NCI-H510A treated with DMSO at 0.1 percent for 48 hours (cell line): ENCODE data around the gene XPR1.
A peak's percentile ranks its signal among the peaks of the same experiment; 100 is the strongest.

Experiments used
- DNase-seq: peaks from one replicate; lab custom pipeline; 2025; lab: John Stamatoyannopoulos, UW

The XPR1 gene

DNA sequence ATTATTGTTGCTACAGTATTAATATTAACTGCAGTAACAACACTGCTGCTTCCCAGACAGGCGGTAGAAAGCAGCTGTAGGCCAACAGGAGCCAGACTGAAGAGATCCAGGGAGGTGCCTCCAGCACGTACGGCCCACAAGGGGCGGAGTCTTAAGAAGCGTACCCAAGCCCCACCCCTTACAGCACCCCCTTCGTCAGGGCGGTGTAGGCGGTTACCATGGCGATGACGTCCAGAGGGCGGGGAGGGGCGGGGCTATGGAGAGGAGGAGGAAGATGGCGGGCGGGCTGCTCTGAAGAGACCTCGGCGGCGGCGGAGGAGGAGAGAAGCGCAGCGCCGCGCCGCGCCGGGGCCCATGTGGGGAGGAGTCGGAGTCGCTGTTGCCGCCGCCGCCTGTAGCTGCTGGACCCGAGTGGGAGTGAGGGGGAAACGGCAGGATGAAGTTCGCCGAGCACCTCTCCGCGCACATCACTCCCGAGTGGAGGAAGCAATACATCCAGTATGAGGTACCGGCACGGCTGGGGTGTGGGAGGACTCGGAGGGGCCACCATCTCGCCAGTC is at the start of gene XPR1:
XPR1 (plus strand) TSS at position 257 of the 560 bp plus-strand sequence; CDS start at position 437, 180 bp downstream.
- DNase-seq = peak; percentile 91

- no peak for DNase-seq
Measured at GRCh38 chr1:180584869-180585268, 47.0 kb upstream of the XPR1 start.

DNA sequence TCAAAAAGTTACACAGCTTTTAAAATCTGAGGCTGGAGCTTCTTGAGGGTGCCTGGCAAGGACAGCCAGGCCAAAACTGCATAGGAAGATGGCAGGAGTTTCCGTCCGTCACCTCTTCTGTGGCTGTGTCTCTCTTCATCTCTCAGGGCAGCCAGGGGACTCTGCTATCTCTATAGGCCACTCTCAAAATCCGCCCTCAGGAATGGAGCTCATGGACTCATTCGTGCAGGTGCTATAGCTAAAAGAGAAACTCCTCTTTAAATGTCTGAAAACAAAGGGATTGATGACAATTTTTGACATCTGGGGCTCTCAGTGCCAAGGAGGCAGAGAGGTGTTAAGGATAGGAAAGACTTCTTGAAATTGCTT is 45.8 kb upstream of the XPR1 start:
- DNase-seq = no peak

DNA sequence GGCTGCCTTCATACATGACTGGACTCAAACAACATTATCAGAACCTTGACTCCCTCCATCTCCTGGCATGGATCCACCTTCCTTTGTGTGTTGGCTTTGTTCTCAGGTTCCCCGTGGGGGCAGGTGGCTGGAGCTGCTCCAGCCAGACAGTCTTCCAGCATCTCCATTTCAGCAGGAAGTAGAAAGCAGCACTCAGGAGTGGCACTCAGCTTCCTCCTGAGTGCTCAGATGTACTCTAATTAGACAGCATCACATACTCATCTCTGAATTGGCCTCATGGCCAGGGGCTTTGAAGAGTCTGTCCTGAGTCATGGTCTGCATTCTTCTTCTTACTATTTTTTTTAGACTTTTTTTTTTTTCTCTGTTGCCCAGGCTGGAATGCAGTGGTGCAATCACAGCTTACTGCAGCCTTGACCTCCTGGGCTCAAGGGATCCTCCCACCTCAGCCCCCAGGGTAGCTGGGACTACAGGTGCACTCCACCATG is 45.1 kb upstream of the XPR1 start:
- DNase-seq = peak; percentile 96

DNA sequence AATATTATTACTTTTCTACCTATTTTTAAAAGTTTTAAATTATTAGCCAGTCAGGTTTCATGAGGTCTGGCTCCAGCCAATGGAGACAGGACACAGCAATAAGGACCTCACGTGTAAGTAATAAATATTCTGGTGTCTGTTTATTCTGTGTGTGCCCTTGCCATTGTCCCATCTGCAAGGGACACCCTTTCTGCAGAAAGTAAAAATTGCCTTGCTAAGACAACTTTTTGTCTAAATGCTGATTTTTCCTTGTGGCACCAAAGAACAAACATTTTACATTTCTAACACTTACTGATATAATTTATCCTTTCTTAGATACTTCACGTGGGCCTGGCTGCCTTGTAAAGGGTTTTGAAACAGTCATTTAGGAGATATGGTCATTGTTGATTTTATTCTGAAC is 43.7 kb upstream of the XPR1 start:
- DNase-seq = no peak

- no peak for DNase-seq
Measured at GRCh38 chr1:180590889-180591288, 40.9 kb upstream of the XPR1 start.

- no peak for DNase-seq
Measured at GRCh38 chr1:180593382-180593781, 38.4 kb upstream of the XPR1 start.

GRCh38 chr1:180594723-180595122 is 37.1 kb upstream of the XPR1 start:
- peak; percentile 10 for DNase-seq

DNA sequence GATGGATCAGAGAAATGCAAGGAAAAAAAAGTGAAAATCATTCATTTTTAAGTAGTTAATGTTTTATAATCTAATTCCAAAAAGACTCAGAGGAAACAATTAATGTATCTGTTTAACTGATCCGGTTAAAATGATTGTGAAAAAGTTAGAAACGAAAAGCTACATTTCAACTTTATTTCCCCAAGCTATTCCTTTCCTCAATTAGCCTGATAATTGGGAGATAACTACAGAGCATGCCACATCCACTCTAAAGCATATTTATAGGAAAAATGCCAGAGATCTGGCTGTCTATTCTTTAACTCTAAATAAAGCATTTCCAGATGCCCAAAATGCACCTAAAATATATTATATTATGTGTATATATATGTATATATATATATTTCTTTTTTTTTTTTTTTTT is 35.9 kb upstream of the XPR1 start:
- no peak for DNase-seq

DNA sequence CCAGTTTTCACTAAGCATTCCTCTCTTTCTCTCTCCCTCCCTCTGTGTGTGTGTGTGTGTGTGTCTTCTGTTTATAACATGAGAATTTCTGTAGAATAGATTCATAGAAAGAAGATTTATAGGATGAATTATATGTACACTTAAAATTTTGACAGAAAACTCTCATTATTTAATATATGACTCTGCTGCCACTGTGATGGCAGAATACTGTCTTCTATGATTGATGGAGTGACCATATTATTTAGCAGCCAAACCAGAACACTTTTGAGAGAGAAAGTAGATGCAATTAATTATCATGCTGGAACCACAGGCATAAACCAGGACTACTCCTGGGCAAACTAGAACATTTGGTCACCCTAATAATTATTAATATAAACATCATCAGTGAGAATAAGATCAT is 34.3 kb upstream of the XPR1 start:
- DNase-seq = no peak

DNA sequence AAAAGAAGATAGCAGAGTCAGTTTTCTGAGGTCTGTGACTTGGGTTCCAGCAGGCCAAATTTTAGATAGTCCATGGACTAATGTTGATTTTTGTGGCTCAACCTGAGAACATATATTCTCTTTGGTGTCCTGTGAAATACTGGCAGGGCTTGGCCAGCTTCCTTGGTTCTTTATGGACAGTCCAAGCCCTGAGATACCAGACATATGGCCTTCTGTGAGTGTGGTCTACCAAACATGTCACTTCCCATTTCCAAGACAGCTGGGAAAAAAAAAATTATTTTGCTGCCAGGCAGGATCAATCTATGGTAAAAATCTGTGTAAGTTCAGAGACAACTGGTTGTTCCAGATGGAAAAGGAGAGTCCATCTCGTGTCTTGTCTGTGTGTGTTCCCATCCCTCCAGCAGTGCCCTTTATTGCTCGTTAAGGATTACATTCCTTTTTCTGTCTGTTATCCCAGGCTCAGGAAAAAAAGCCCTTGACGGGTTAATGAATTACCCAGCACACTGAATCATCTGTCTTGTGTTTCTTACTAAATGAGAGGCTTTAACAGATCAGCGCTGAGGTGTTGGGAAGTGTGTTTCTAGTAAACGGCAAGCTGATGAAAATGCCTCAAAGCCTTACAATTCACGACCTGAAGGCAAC is 33.4 kb upstream of the XPR1 start:
- DNase-seq = no peak

DNA sequence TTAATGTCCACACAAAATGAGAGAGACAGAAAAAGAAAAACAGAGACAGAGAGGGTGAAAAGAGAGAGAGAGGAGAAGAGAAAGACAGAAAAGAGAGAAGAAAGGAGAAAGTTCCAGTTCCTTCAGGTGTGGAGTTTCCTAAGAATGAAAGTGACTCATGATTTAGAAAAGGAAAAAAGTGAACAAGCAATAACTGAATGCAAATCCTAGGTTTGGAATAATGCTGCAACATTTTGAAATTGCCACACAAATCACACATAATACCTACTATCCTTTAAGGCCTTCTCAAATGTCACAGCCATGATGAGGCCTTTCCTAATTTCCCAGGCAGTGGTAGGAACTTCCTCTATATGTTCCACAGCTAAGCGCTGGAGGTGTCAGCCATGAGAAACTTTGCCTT is 31.5 kb upstream of the XPR1 start:
- no peak for DNase-seq

- no peak for DNase-seq
Measured at GRCh38 chr1:180601512-180601911, 30.3 kb upstream of the XPR1 start.

DNA sequence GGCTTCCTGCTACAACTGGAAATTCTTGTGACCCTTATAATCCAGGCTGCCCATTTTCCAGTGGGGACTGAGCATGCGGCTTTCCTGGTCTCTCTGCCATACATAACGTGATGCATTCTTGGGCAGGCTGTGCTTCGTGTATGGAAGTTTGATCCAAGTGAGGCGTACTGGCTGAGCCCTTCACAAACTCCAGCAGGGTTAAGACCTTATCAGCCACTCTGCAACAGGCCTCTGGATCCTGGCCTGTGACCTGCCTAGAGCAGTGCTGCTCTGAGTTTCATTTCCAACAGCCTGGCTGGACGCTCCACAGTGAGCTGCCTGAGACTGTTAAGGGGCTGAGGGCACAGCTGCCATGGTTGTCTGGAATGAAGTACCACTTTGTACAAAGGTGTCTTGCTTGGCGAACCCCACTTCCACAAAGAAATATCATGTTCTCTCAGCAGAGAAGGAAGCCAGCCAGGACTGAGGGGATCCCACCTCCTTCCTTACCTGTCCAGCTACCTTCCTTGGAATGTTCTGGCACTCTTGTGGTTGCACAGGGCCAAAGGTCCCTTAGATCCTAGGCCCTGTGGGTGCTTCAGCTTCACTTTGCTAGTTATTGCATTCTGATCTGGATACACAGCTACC is 28.5 kb upstream of the XPR1 start:
- DNase-seq = no peak

- no peak for DNase-seq
Measured at GRCh38 chr1:180603850-180604226, 28.0 kb upstream of the XPR1 start.

DNA sequence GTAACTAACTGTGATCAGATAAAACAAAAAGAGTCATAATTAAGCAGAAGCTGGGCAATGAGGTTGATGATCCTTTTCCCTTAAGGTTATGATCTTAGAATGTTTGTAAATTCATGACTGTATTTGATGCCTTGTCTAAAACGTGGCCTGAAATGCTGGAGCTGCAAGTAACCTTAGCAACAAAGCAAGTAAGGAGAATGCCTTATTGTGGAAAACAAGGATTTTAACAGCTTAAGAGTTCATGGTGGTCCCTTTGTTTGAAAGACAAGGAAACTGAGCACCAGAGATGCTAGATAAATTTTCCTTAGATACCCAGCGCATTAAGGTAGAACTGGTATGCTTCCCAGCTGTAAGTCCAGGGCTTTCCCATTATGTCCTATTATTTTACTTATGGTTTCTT is 25.7 kb upstream of the XPR1 start:
- DNase-seq = no peak

- DNase-seq = no peak
Measured at GRCh38 chr1:180609643-180610555, 21.9 kb upstream of the XPR1 start.

DNA sequence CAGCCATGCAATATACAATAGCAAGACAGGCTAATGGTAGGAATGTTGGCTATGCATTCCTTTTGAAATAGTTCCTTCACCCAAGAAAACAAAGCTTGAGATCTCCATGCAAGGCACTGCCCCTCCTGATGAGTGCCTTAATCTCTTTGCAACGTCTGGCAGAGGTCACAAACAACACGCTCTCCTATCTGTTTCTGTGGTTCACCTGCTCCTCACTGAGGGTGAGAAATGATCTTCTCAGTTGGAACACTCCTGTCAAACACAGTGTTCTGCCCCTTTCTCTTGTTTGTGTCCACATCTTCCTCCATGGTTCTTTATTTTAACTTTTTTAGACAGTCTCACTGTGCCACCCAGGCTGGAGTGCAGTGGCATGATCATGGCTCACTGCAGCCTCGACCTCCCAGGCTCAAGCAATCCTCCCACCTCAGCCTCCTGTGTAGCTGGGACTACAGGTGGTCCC is 21.2 kb upstream of the XPR1 start:
- DNase-seq = no peak

DNA sequence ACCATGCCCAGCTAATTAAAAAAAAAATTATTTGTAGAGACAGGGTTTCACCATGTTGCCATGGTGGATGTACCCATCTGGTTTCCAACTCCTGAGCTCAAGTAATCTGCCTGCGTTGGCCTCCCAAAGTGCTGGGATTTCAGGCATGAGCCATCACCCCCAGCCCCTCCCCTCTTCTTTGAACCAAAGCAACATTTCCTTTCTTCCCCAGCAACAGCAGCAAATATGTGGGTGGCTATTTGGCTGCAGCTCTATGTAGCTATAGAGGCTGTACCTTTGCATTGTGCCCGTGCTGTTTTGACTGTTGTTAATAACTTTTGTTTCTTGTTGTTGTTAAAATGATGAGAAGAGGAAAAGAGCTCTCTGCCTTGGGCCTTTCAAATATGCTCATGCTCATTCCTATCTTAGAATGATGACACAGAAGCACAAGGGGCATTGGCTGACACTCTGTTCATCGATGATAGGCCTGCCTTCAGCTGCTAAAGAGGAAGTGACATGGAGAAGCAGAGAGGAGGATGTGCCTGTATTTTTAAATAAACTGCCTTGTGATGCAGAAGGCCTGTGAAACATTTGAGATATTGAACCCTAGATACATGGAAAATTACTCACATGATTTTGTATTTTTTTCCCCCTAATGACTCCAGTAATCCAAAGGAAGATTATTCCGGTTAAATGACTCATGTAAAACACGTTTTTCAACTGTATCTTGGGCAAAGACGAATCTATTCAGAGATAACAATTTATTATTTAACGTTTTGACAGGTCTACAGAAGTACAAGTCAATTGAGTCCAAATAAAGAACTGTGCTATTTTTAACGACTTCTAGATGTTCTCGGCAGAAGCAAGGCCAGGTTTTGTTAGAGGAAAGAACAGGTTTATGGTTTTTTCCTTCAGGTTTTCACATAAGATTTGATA is 20.5 kb upstream of the XPR1 start:
- no peak for DNase-seq

- no peak for DNase-seq
Measured at GRCh38 chr1:180612632-180613031, 19.2 kb upstream of the XPR1 start.

DNA sequence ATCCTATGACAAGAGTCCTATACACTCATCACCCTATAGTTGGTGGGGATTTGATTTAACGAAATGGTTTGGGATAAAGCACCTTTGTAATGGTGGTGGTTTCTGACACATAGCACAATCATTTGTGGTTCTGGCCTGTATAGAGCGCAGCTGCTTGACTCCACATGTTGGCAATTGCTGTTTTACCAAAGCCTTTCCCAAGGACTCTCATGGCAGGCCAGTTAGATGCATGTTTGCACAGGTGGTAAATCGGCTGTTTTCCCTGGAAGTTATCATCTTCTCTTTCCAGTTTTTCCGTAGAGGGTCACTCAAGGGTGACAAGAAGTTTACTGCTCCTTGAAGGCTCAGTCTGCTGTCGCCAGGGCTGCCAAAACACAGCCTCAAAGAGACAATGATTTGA is 17.1 kb upstream of the XPR1 start:
- no peak for DNase-seq
